HCT116 (cell line): Measurements from ENCODE around the gene PSORS1C1. TPM values are rescaled to one million over a fixed set of nuclear protein-coding genes. Genes with fewer than 3 reads are reported as not detected.

Source experiments
- ATAC-seq: fragments of 200-7000 bp; cut with Tn5 transposase; 2 replicates; pipeline ENCODE4 v1.9.1; 2020; ENCODE audit warnings: mild to moderate bottlenecking, moderate library complexity
- BruUV-seq: library from RNA; stranded (reverse); fragments of 400-500 nt; replicated peaks from 2 replicates; lab custom pipeline; 2021; lab: Mats Ljungman, UMichigan
- CTCF ChIA-PET: fragments of 300-600 bp; sonication (Branson Sonifier 250); formaldehyde crosslinking; loops from one replicate; lab custom pipeline; 2021; ENCODE audit warnings: antibody characterized with exemption; lab: Charles Lee
- POLR2A ChIA-PET: fragments of 300-600, 350-600 bp; sonication (Branson Sonifier 250); formaldehyde crosslinking; loops from one replicate; lab custom pipeline; 2021; ENCODE audit warnings: antibody characterized with exemption; lab: Charles Lee
- RAD21 ChIA-PET, 2 experiments: fragments of 300-600 bp; sonication (Branson Sonifier 250); formaldehyde crosslinking; loops; one replicate each; lab custom pipeline; 2023; ENCODE audit warnings: low total read pairs in 2 of 2; ENCODE audit not compliant: uncharacterized antibody in 2 of 2, unreplicated experiment in 2 of 2, low non-redundant PET in 1 of 2; lab: Charles Lee
- DNase-seq: peaks from one replicate; pipeline ENCODE4 v3.0.0-alpha.2; 2010; ENCODE audit warnings: low read depth, low spot score
- H2AFZ ChIP-seq: fragments of 200-600 bp; shearing (Covaris generic), sonication (generic); 2 replicates; pipeline ENCODE4 v1.6.1; 2017; ENCODE audit warnings: low read depth, mixed run types, mixed read lengths, antibody characterized with exemption, low read length; ENCODE audit not compliant: poor library complexity, severe bottlenecking
- H3K27ac ChIP-seq: 2 replicates; pipeline ENCODE4 v1.5.1; 2012; ENCODE audit warnings: low read depth, low read length
- H3K27me3 ChIP-seq: fragments of 200-600 bp; sonication (generic); 2 replicates; pipeline ENCODE4 v1.6.1; 2016; ENCODE audit warnings: mixed run types, low read length, mixed read lengths; ENCODE audit not compliant: insufficient read depth
- H3K36me3 ChIP-seq, 2 experiments: fragments of 200-500 bp in 1 of 2; fragments of 200-600 bp in 1 of 2; sonication (Bioruptor generic) in 1 of 2; sonication (generic) in 1 of 2; 2 replicates each; pipeline versions ENCODE4 v1.5.1 to v1.6.1; 2014 to 2016; ENCODE audit warnings: low read length in 2 of 2, inconsistent platforms in 1 of 2, mixed read lengths in 1 of 2, mixed run types in 1 of 2; ENCODE audit not compliant: insufficient read depth in 2 of 2, control insufficient read depth in 1 of 2
- H3K4me1 ChIP-seq, 2 experiments: fragments of 200-600 bp in 1 of 2; sonication (generic) in 1 of 2; 2 replicates each; pipeline versions ENCODE4 v1.5.1 to v1.6.1; 2012 to 2017; ENCODE audit warnings: low read length in 2 of 2, inconsistent platforms in 1 of 2, mild to moderate bottlenecking in 1 of 2, mixed read lengths in 1 of 2, mixed run types in 1 of 2, moderate library complexity in 1 of 2; ENCODE audit not compliant: insufficient read depth in 2 of 2, control insufficient read depth in 1 of 2
- H3K4me2 ChIP-seq: fragments of 200-600 bp; sonication (generic); 2 replicates; pipeline ENCODE4 v1.6.1; 2017; ENCODE audit warnings: mixed run types, low read length, mixed read lengths
- H3K4me3 ChIP-seq, 2 experiments: fragments of 200-600 bp in 1 of 2; sonication (generic) in 1 of 2; replicated peaks in 1 of 2; 2 replicates each; pipeline ENCODE4 v1.5.1; 2011 to 2016; ENCODE audit warnings: low read length in 2 of 2, control low read depth in 1 of 2, low read depth in 1 of 2, mild to moderate bottlenecking in 1 of 2, mixed read lengths in 1 of 2, mixed run types in 1 of 2
- H3K79me2 ChIP-seq: fragments of 200-600 bp; sonication (generic); 2 replicates; pipeline ENCODE4 v1.6.1; 2017; ENCODE audit warnings: mild to moderate bottlenecking, mixed run types, low read length, moderate library complexity, mixed read lengths; ENCODE audit not compliant: insufficient read depth
- H3K9ac ChIP-seq: fragments of 200-600 bp; sonication (generic); 2 replicates; pipeline ENCODE4 v1.6.1; 2016; ENCODE audit warnings: low read length, mixed read lengths
- H3K9me2 ChIP-seq: fragments of 200-600 bp; sonication (generic), shearing (Covaris generic); 2 replicates; pipeline ENCODE4 v1.6.1; 2017; ENCODE audit warnings: mixed run types, mild to moderate bottlenecking, moderate library complexity; ENCODE audit not compliant: insufficient read depth
- H3K9me3 ChIP-seq, 2 experiments: fragments of 200-500 bp in 1 of 2; fragments of 200-600 bp in 1 of 2; sonication (Bioruptor generic) in 1 of 2; sonication (generic) in 1 of 2; 2 replicates each; pipeline ENCODE4 v1.6.1; 2014 to 2017; ENCODE audit warnings: low read length in 2 of 2, mixed read lengths in 2 of 2, inconsistent platforms in 1 of 2, low read depth in 1 of 2, mild to moderate bottlenecking in 1 of 2, mixed run types in 1 of 2, moderate library complexity in 1 of 2; ENCODE audit not compliant: control insufficient read depth in 1 of 2, insufficient read depth in 1 of 2
- H4K20me1 ChIP-seq: fragments of 200-600 bp; sonication (generic), shearing (Covaris generic); 2 replicates; pipeline ENCODE4 v1.6.1; 2017; ENCODE audit warnings: mixed run types, mild to moderate bottlenecking, moderate library complexity; ENCODE audit not compliant: insufficient read depth
- CEBPB ChIP-seq: IDR thresholded peaks from 2 replicates; pipeline ENCODE4 v1.6.1; 2012; ENCODE audit warnings: low read depth
- EZH2 ChIP-seq: fragments of 200-600 bp; sonication (generic); IDR thresholded peaks from 2 replicates; pipeline ENCODE4 v1.6.1; 2017; ENCODE audit warnings: antibody characterized with exemption, mixed run types
- POLR2AphosphoS5 ChIP-seq: IDR thresholded peaks from 2 replicates; pipeline ENCODE4 v1.6.1; 2011; ENCODE audit warnings: mild to moderate bottlenecking, low read depth, low read length, moderate library complexity
- REST ChIP-seq: IDR thresholded peaks from 2 replicates; pipeline ENCODE4 v1.6.1; 2012; ENCODE audit warnings: low read depth
- ZBTB33 ChIP-seq: IDR thresholded peaks from 2 replicates; pipeline ENCODE4 v1.6.1; 2011; ENCODE audit warnings: mild to moderate bottlenecking, low read length, moderate library complexity; ENCODE audit not compliant: insufficient replicate concordance; ENCODE audit errors: extremely low read depth
- intact Hi-C: fragments of 100-400 bp; cut with micrococcal nuclease; formaldehyde crosslinking; loops from 2 replicates; pipeline ENCODE4 v1.10.0; 2022
- total RNA-seq: library from RNA; stranded (reverse); gene quantifications from one replicate; pipeline ENCODE4 v1.2.1, GENCODE V29; 2021; ENCODE audit not compliant: unreplicated experiment

PSORS1C1 gene
- total RNA-seq, 1 experiment from 2014 or later: 9.8 TPM

- Histone ChIP-seq H3K9ac (no peak within 1 kb of the TSS), H3K27me3 (no peaks in the 10 kb centered on the region), H3K9me3 (no peaks in the 10 kb centered on the region), H3K4me2 (peak within 1 kb of the TSS; percentile 69), H3K4me1 (peaks cover 4 to 13% of the 10 kb centered on the region in 2 experiments; a peak in 3 of 4 replicates), H3K4me3 (no peak within 1 kb of the TSS), H4K20me1 (no peaks in the 10 kb centered on the region), H2AFZ (no peak within 1 kb of the TSS), H3K79me2 (no peaks in the 10 kb centered on the region), H3K9me2 (no peaks in the 10 kb centered on the region), H3K36me3 (no peaks in the 10 kb centered on the region), H3K27ac (peak within 1 kb of the TSS; percentile 7; the same call in 1 of the 2 replicates)
- ChIA-PET CTCF (interaction anchor here (0.7 to 1.0 kb wide), 5 partner anchors 8 to 228 kb away, joined by 3 to 5 read pairs (median 4); partner anchors contain the start of gene PSORS1C1), RAD21 (no interaction called here), POLR2A (interaction anchor here (0.7 kb wide), 1 partner anchor 155 kb away, joined by 3 read pairs; the partner anchor contains the start of gene MUC21)
- TF ChIP-seq ZBTB33 (no peak), EZH2 (no peak), CEBPB (no peak), POLR2AphosphoS5 (0 out of 2 replicates have a peak, but pooled peaks have one; percentile 25), REST (no peak)
- BruUV-seq: no TSS peak
- ATAC-seq (no peak), DNase-seq (no peak)
- intact Hi-C loops: no loop called here
These were observed 24.4 kb downstream of the PSORS1C1 start, which contains the start of gene PSORS1C2 for GRCh38 chr6:31138982-31139381. TSS of gene PSORS1C2 (minus strand) at chr6:31139066. CDS start at chr6:31139026, 40 bp downstream.
